K562 (cell line): ENCODE data around the gene TP53BP2. TPM values are rescaled to one million over a fixed set of nuclear protein-coding genes. Genes with fewer than 3 reads are reported as not detected.

ENCODE experiments used
- ATF4 ChIP-seq: fragments of 450-650 bp; formaldehyde crosslinking; IDR thresholded peaks from 2 replicates; pipeline ENCODE4 v1.4.0; 2022; ENCODE audit warnings: mild to moderate bottlenecking, moderate library complexity
- BDP1 ChIP-seq: IDR thresholded peaks from 3 replicates; pipeline ENCODE4 v1.6.1; 2011; ENCODE audit not compliant: insufficient read length, insufficient read depth
- CEBPZ ChIP-seq: fragments of 150-350 bp; IDR thresholded peaks from 2 replicates; pipeline ENCODE4 v1.6.1; 2014; ENCODE audit warnings: low read depth, mild to moderate bottlenecking, low read length, borderline replicate concordance
- HNRNPLL ChIP-seq: fragments of 200-400 bp; formaldehyde crosslinking; IDR thresholded peaks from 2 replicates; pipeline ENCODE4 v1.6.1; 2017; ENCODE audit warnings: low read length, low read depth, mild to moderate bottlenecking; ENCODE audit not compliant: poor library complexity, severe bottlenecking
- ILK ChIP-seq: fragments of 450-650 bp; IDR thresholded peaks from 2 replicates; pipeline ENCODE4 v1.6.1; 2016; ENCODE audit warnings: missing genetic modification characterization, low read depth, mild to moderate bottlenecking, missing compliant biosample characterization, moderate library complexity, borderline replicate concordance
- MEIS2 ChIP-seq: fragments of 450-650 bp; IDR thresholded peaks from 2 replicates; pipeline ENCODE4 v1.6.1; 2014; ENCODE audit warnings: mild to moderate bottlenecking; ENCODE audit not compliant: partially characterized antibody
- POLR2A ChIP-seq: fragments of 450-650 bp; conservative IDR thresholded peaks from 2 replicates; pipeline ENCODE4 v1.6.1; 2016
- SMARCA4 ChIP-seq: fragments of 450-650 bp; IDR thresholded peaks from 2 replicates; pipeline ENCODE4 v1.6.1; 2016
- TRIM24 ChIP-seq, 2 experiments: fragments of 450-650 bp; IDR thresholded peaks; 2 replicates each; pipeline ENCODE4 v1.6.1; 2016
- ZKSCAN8 ChIP-seq: fragments of 200-800 bp; sonication (Bioruptor generic); IDR thresholded peaks from 2 replicates; pipeline ENCODE4 v1.6.1; 2016; ENCODE audit warnings: missing genetic modification characterization, missing compliant biosample characterization
- ZMIZ1 ChIP-seq, 2 experiments: fragments of 150-350 bp in 1 of 2; IDR thresholded peaks; 2 replicates each; pipeline ENCODE4 v1.6.1; 2012 to 2016; ENCODE audit warnings: low read depth in 2 of 2, low read length in 2 of 2, mild to moderate bottlenecking in 1 of 2, moderate library complexity in 1 of 2
- ZNF24 ChIP-seq: fragments of 450-650 bp; IDR thresholded peaks from 2 replicates; pipeline ENCODE4 v1.6.1; 2016
- ZNF274 ChIP-seq: IDR thresholded peaks from 2 replicates; pipeline ENCODE4 v1.6.1; 2011; ENCODE audit warnings: low read depth, mild to moderate bottlenecking, low read length, moderate library complexity, borderline replicate concordance
- ZNF445 ChIP-seq: fragments of 250-450 bp; sonication (Bioruptor Pico); IDR thresholded peaks from 2 replicates; pipeline ENCODE4 v1.4.0; 2020; ENCODE audit warnings: low read depth, mild to moderate bottlenecking, moderate library complexity
- ZSCAN32 ChIP-seq: fragments of 450-650 bp; formaldehyde crosslinking; IDR thresholded peaks from 2 replicates; pipeline ENCODE4 v1.4.0; 2020; ENCODE audit warnings: mild to moderate bottlenecking, moderate library complexity
- polyA plus RNA-seq, 8 experiments: library from polyadenylated mRNA; depleted of rRNA in 4 of 8; stranded (reverse) in 5 of 8; unstranded in 3 of 8; fragments of >200 nt; fragmentation: Nextera tagmentation in 2 of 8; fragmentation: Illumina TruSeq in 1 of 8; extraction: Ambion mirVana in 2 of 8; extraction: Trizol in 1 of 8; gene quantifications; 2 replicates each; pipeline versions ENCODE4 v1.2.1 to v1.2.3, GENCODE V29; 2011 to 2014; ENCODE audit warnings: inconsistent platforms in 1 of 8, missing spikeins in 1 of 8
- total RNA-seq, 7 experiments: library from RNA; depleted of rRNA in 6 of 7; stranded (reverse); fragments of >200 nt in 6 of 7; fragmentation: Illumina TruSeq in 2 of 7; extraction: Trizol in 2 of 7; gene quantifications; 2 replicates each; pipeline versions ENCODE4 v1.2.1 to v1.2.3, GENCODE V29; 2011 to 2021; ENCODE audit warnings: low replicate concordance in 1 of 7
- TF ChIP-seq, protein P1 (sequence below), 2 experiments: fragments of 450-650 bp; conservative IDR thresholded peaks; 2 replicates each; pipeline ENCODE4 v1.6.1; 2017; ENCODE audit warnings: mild to moderate bottlenecking in 2 of 2, moderate library complexity in 2 of 2
- TF ChIP-seq, protein P2 (sequence below): fragments of 200-800 bp; sonication (Bioruptor generic); IDR thresholded peaks from 2 replicates; pipeline ENCODE4 v1.6.1; 2017; ENCODE audit warnings: missing genetic modification characterization, missing compliant biosample characterization

Gene TP53BP2
- total and polyA plus RNA-seq, 9 of the 15 experiments (the other 6 are each of a cell fraction or from before 2014, with no cell fraction given), result 17.0 to 69.6 (median 40.1) TPM

GRCh38 chr1:223819730-223820514 lies 25.8 kb downstream of the TP53BP2 start (continued):
- TF ChIP-seq HNRNPLL (no peak), ZMIZ1 (IDR thresholded peaks at IDR 0.05; ENCODE audit: low read depth in 2 of 2, low read length in 2 of 2) (no peak), ZNF445 (CRISPR knock-in tag) (no peak), POLR2A (no peak), ATF4 (CRISPR knock-in tag) (peak; percentile 89), BDP1 (no peak), ILK (tag) (no peak; the same call in 1 of the 2 replicates), ZSCAN32 (CRISPR knock-in tag) (no peak), TRIM24 (IDR thresholded peaks at IDR 0.05) (peak; percentile 43 to 76; a peak in 2 of 4 replicates), ZNF24 (no peak), ZKSCAN8 (CRISPR knock-in tag) (no peak), MEIS2 (no peak), ZNF274 (no peak), CEBPZ (no peak), SMARCA4 (no peak; the same call in 1 of the 2 replicates)
- TF ChIP-seq, protein P1, sequence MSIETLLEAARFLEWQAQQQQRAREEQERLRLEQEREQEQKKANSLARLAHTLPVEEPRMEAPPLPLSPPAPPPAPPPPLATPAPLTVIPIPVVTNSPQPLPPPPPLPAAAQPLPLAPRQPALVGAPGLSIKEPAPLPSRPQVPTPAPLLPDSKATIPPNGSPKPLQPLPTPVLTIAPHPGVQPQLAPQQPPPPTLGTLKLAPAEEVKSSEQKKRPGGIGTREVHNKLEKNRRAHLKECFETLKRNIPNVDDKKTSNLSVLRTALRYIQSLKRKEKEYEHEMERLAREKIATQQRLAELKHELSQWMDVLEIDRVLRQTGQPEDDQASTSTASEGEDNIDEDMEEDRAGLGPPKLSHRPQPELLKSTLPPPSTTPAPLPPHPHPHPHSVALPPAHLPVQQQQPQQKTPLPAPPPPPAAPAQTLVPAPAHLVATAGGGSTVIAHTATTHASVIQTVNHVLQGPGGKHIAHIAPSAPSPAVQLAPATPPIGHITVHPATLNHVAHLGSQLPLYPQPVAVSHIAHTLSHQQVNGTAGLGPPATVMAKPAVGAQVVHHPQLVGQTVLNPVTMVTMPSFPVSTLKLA (conservative IDR thresholded peaks at IDR 0.05), result no peak
- TF ChIP-seq, protein P2, sequence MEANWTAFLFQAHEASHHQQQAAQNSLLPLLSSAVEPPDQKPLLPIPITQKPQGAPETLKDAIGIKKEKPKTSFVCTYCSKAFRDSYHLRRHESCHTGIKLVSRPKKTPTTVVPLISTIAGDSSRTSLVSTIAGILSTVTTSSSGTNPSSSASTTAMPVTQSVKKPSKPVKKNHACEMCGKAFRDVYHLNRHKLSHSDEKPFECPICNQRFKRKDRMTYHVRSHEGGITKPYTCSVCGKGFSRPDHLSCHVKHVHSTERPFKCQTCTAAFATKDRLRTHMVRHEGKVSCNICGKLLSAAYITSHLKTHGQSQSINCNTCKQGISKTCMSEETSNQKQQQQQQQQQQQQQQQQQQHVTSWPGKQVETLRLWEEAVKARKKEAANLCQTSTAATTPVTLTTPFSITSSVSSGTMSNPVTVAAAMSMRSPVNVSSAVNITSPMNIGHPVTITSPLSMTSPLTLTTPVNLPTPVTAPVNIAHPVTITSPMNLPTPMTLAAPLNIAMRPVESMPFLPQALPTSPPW (CRISPR knock-in tag), result no peak
